Liver (tissue), 9 donors: ENCODE results near the gene HACD1. TPM values are rescaled to one million over a fixed set of nuclear protein-coding genes. Genes with fewer than 3 reads are reported as not detected.

Experiments used
- DNase-seq: peaks from one replicate; pipeline ENCODE4 v3.0.0-alpha.2; 2017; ENCODE audit warnings: low spot score
- H3K27ac ChIP-seq, 2 donors: one replicate each; pipeline ENCODE4 v1.7.0; 2013; ENCODE audit warnings: inconsistent platforms in 2 of 2, low read length in 2 of 2, control low read depth in 1 of 2, low read depth in 1 of 2, mild to moderate bottlenecking in 1 of 2
- H3K27me3 ChIP-seq, 4 donors: one replicate each; pipeline versions ENCODE4 v1.6.1 to v1.7.0; 2013; ENCODE audit warnings: low read length in 3 of 4, inconsistent platforms in 1 of 4, mild to moderate bottlenecking in 1 of 4, moderate library complexity in 1 of 4; ENCODE audit not compliant: control insufficient read depth in 4 of 4, insufficient read depth in 4 of 4
- H3K36me3 ChIP-seq, 4 donors: one replicate each; pipeline versions ENCODE4 v1.6.1 to v1.7.0; 2013; ENCODE audit warnings: low read length in 3 of 4, mild to moderate bottlenecking in 3 of 4, low read depth in 1 of 4, moderate library complexity in 1 of 4; ENCODE audit not compliant: control insufficient read depth in 4 of 4, insufficient read depth in 3 of 4
- H3K4me1 ChIP-seq, 4 donors: one replicate each; pipeline versions ENCODE4 v1.6.1 to v1.7.0; 2013; ENCODE audit warnings: low read length in 3 of 4, mild to moderate bottlenecking in 3 of 4, moderate library complexity in 1 of 4; ENCODE audit not compliant: control insufficient read depth in 4 of 4, insufficient read depth in 4 of 4
- H3K4me3 ChIP-seq, 3 donors: one replicate each; pipeline versions ENCODE4 v1.6.1 to v1.7.0; 2013; ENCODE audit warnings: low read length in 3 of 3, control low read depth in 1 of 3, low read depth in 1 of 3, mild to moderate bottlenecking in 1 of 3
- H3K9ac ChIP-seq, 2 donors: one replicate each; pipeline ENCODE4 v1.7.0; 2013; ENCODE audit warnings: low read length in 2 of 2, mild to moderate bottlenecking in 2 of 2, moderate library complexity in 2 of 2, control low read depth in 1 of 2, low read depth in 1 of 2
- H3K9me3 ChIP-seq, 4 donors: one replicate each; pipeline versions ENCODE4 v1.6.1 to v1.7.0; 2013; ENCODE audit warnings: low read length in 3 of 4; ENCODE audit not compliant: control insufficient read depth in 4 of 4
- EGR1 ChIP-seq, 2 donors: IDR thresholded peaks; 2 replicates each; pipeline ENCODE4 v1.6.1; 2016 to 2018; ENCODE audit warnings: antibody characterized with exemption in 2 of 2, low read depth in 2 of 2
- FOXA1 ChIP-seq: IDR thresholded peaks from 2 replicates; pipeline ENCODE4 v1.6.1; 2016; ENCODE audit warnings: antibody characterized with exemption
- GABPA ChIP-seq, 2 donors: IDR thresholded peaks in 1 of 2; conservative IDR thresholded peaks in 1 of 2; 2 replicates each; pipeline ENCODE4 v1.6.1; 2016; ENCODE audit warnings: antibody characterized with exemption in 2 of 2, mild to moderate bottlenecking in 1 of 2, moderate library complexity in 1 of 2
- HNF4A ChIP-seq, 2 donors: conservative IDR thresholded peaks; 2 replicates each; pipeline ENCODE4 v1.6.1; 2016; ENCODE audit warnings: antibody characterized with exemption in 2 of 2, mild to moderate bottlenecking in 2 of 2
- JUND ChIP-seq, 2 donors: IDR thresholded peaks; 2 replicates each; pipeline ENCODE4 v1.6.1; 2016; ENCODE audit warnings: antibody characterized with exemption in 2 of 2
- MAX ChIP-seq: IDR thresholded peaks from 2 replicates; pipeline ENCODE4 v1.6.1; 2016; ENCODE audit warnings: antibody characterized with exemption
- RAD21 ChIP-seq, 2 donors: IDR thresholded peaks; 2 replicates each; pipeline ENCODE4 v1.6.1; 2016; ENCODE audit warnings: antibody characterized with exemption in 2 of 2, mild to moderate bottlenecking in 2 of 2
- RXRA ChIP-seq, 2 donors: IDR thresholded peaks; 2 replicates each; pipeline ENCODE4 v1.6.1; 2017 to 2018; ENCODE audit warnings: antibody characterized with exemption in 2 of 2, mild to moderate bottlenecking in 1 of 2
- SP1 ChIP-seq: IDR thresholded peaks from 2 replicates; pipeline ENCODE4 v1.6.1; 2018; ENCODE audit warnings: antibody characterized with exemption, mild to moderate bottlenecking
- TAF1 ChIP-seq: conservative IDR thresholded peaks from 2 replicates; pipeline ENCODE4 v1.6.1; 2016; ENCODE audit warnings: antibody characterized with exemption, mild to moderate bottlenecking
- YY1 ChIP-seq: IDR thresholded peaks from 2 replicates; pipeline ENCODE4 v1.6.1; 2016; ENCODE audit warnings: antibody characterized with exemption, mild to moderate bottlenecking
- WGBS: extraction: QIAGEN DNeasy Blood & Tissue Kit; methylation state at CpG from one replicate; pipeline ENCODE4 v1.1.7; 2013; 5-methylcytosine and 5-hydroxymethylcytosine counted together
- polyA plus RNA-seq, 2 donors: library from polyadenylated mRNA; stranded (reverse) in 1 of 2; unstranded in 1 of 2; fragments of 200-250 nt in 1 of 2; fragments of >200 nt in 1 of 2; fragmentation: Nextera tagmentation in 1 of 2; extraction: Ambion mirVana in 1 of 2; gene quantifications; one replicate each; pipeline versions ENCODE4 v1.2.1 to v1.2.3, GENCODE V29; 2013 to 2015
- total RNA-seq, 2 donors: library from RNA; depleted of rRNA; stranded (reverse); fragments of >200 nt; gene quantifications; one replicate each; pipeline ENCODE4 v1.2.3, GENCODE V29; 2014
- TF ChIP-seq, protein P1 (sequence below): fragments of 150-350 bp; IDR thresholded peaks from 2 replicates; pipeline ENCODE4 v1.5.1; 2017; ENCODE audit warnings: improper control_type of control experiment, low read depth, low read length; ENCODE audit not compliant: missing input control
- TF ChIP-seq, protein P2 (sequence below): IDR thresholded peaks from 2 replicates; pipeline ENCODE4 v1.6.1; 2016; ENCODE audit warnings: antibody characterized with exemption
- TF ChIP-seq, protein P3 (sequence below): IDR thresholded peaks from 2 replicates; pipeline ENCODE4 v1.6.1; 2016; ENCODE audit warnings: antibody characterized with exemption
- donor health status: healthy.
- donor health status: healthy.
- donor health status: healthy.
- donor health status: healthy.
- donor health status: healthy.

Gene HACD1
- total and polyA plus RNA-seq, 4 donors: 1.0 to 7.8 (median 1.7) TPM

- no peak overlapping the region for H3K27ac ChIP-seq
- H3K4me3 ChIP-seq: no peak overlapping the region
- H3K9ac ChIP-seq: no peak overlapping the region
- H3K4me1 ChIP-seq: peaks cover 4 to 10% (median 8%) of the 10 kb centered on the region in 4 donors
- DNase-seq: no peak
- no peaks in the 10 kb centered on the region for H3K36me3 ChIP-seq
- 91% methylated on average over 8 of the region's 8 CpGs for WGBS
- TF ChIP-seq, protein P1, sequence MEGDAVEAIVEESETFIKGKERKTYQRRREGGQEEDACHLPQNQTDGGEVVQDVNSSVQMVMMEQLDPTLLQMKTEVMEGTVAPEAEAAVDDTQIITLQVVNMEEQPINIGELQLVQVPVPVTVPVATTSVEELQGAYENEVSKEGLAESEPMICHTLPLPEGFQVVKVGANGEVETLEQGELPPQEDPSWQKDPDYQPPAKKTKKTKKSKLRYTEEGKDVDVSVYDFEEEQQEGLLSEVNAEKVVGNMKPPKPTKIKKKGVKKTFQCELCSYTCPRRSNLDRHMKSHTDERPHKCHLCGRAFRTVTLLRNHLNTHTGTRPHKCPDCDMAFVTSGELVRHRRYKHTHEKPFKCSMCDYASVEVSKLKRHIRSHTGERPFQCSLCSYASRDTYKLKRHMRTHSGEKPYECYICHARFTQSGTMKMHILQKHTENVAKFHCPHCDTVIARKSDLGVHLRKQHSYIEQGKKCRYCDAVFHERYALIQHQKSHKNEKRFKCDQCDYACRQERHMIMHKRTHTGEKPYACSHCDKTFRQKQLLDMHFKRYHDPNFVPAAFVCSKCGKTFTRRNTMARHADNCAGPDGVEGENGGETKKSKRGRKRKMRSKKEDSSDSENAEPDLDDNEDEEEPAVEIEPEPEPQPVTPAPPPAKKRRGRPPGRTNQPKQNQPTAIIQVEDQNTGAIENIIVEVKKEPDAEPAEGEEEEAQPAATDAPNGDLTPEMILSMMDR: no peak
- TF ChIP-seq RXRA (IDR thresholded peaks at IDR 0.05): no peak
- no peaks in the 10 kb centered on the region for H3K27me3 ChIP-seq
- H3K9me3 ChIP-seq: no peaks in the 10 kb centered on the region
Observed at GRCh38 chr10:17650416-17650815, 33.2 kb upstream of the HACD1 start.

DNA sequence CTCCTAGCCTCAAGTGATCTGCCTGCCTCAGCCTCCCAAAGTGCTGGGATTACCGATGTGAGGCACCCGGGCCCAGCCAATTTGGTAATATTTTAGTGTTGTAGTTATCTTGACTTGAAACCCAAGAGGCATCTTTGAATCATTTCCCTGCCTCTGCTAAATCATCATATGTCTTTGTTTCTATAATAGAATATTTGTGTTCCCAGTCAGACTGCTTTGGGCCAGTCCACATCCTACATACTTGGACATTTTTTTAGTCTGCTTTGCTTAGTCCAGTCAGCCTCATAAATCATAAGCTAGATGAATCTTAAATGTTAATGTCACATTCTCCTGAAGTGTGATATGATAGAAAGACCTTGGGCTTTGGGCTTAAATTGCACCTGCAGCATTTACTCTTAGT, 32.7 kb upstream of the HACD1 start:
- no peak for TF ChIP-seq RXRA (IDR thresholded peaks at IDR 0.05)
- TF ChIP-seq MAX: no peak
- no peak for TF ChIP-seq JUND (IDR thresholded peaks at IDR 0.05)
- TF ChIP-seq, protein P1: no peak
- no peak for TF ChIP-seq FOXA1
- TF ChIP-seq GABPA (IDR thresholded peaks at IDR 0.05 in 1 of 2, conservative IDR thresholded peaks at IDR 0.05 in 1 of 2): no peak
- TF ChIP-seq, protein P2, sequence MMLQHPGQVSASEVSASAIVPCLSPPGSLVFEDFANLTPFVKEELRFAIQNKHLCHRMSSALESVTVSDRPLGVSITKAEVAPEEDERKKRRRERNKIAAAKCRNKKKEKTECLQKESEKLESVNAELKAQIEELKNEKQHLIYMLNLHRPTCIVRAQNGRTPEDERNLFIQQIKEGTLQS: no peak
- no peak for TF ChIP-seq EGR1 (IDR thresholded peaks at IDR 0.05; ENCODE audit: low read depth in 2 of 2)
- TF ChIP-seq YY1: no peak
- no peak for TF ChIP-seq HNF4A (conservative IDR thresholded peaks at IDR 0.05)
- no peak for TF ChIP-seq TAF1
- no peak for TF ChIP-seq RAD21 (IDR thresholded peaks at IDR 0.05)
- TF ChIP-seq, protein P3, sequence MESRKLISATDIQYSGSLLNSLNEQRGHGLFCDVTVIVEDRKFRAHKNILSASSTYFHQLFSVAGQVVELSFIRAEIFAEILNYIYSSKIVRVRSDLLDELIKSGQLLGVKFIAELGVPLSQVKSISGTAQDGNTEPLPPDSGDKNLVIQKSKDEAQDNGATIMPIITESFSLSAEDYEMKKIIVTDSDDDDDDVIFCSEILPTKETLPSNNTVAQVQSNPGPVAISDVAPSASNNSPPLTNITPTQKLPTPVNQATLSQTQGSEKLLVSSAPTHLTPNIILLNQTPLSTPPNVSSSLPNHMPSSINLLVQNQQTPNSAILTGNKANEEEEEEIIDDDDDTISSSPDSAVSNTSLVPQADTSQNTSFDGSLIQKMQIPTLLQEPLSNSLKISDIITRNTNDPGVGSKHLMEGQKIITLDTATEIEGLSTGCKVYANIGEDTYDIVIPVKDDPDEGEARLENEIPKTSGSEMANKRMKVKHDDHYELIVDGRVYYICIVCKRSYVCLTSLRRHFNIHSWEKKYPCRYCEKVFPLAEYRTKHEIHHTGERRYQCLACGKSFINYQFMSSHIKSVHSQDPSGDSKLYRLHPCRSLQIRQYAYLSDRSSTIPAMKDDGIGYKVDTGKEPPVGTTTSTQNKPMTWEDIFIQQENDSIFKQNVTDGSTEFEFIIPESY: no peak
- TF ChIP-seq SP1: no peak
- DNase-seq: no peak
- 93% methylated on average over 2 of the region's 2 CpGs for WGBS
- no peak overlapping the region for H3K9ac ChIP-seq
- H3K36me3 ChIP-seq: no peaks in the 10 kb centered on the region
- no peaks in the 10 kb centered on the region for H3K9me3 ChIP-seq
- no peak overlapping the region for H3K4me3 ChIP-seq
- H3K4me1 ChIP-seq: peaks cover 7 to 16% (median 14%) of the 10 kb centered on the region in 4 donors
- H3K27ac ChIP-seq: no peak overlapping the region
- H3K27me3 ChIP-seq: no peaks in the 10 kb centered on the region
